ENCODE results near the gene IGDCC3.

IGDCC3 gene

GRCh38 chr15:65335278-65336055 is 42.3 kb downstream of the IGDCC3 start:
- Mint-ChIP-seq H3K4me3 (no peak overlapping the region), H3K4me1 (peaks cover 8% of the 10 kb centered on the region), H3K27me3 (peaks cover 12% of the 10 kb centered on the region), H3K27ac (no peak overlapping the region), H3K9me3 (no peaks in the 10 kb centered on the region)
- ATAC-seq (no peak), DNase-seq (no peak)

- Mint-ChIP-seq H3K4me1 (peaks cover 3% of the 10 kb centered on the region), H3K27me3 (peaks cover 4% of the 10 kb centered on the region), H3K4me3 (no peak overlapping the region), H3K9me3 (no peaks in the 10 kb centered on the region), H3K27ac (no peak overlapping the region)
- no peak for DNase-seq
- no peak for ATAC-seq
These were observed 43.1 kb downstream of the IGDCC3 start for GRCh38 chr15:65334586-65335231.

GRCh38 chr15:65333856-65334255 is 43.9 kb downstream of the IGDCC3 start:
- Mint-ChIP-seq H3K27me3 (no peaks in the 10 kb centered on the region), H3K4me3 (no peak overlapping the region), H3K9me3 (no peaks in the 10 kb centered on the region), H3K4me1 (no peaks in the 10 kb centered on the region), H3K27ac (no peak overlapping the region)
- ATAC-seq = no peak
- no peak for DNase-seq

GRCh38 chr15:65333148-65333820 is 44.5 kb downstream of the IGDCC3 start:
- H3K4me1 Mint-ChIP-seq = no peaks in the 10 kb centered on the region
- no peak overlapping the region for H3K27ac Mint-ChIP-seq
- DNase-seq = no peak
- H3K9me3 Mint-ChIP-seq = no peaks in the 10 kb centered on the region
- peak; percentile 44 for ATAC-seq
- no peaks in the 10 kb centered on the region for H3K27me3 Mint-ChIP-seq
- no peak overlapping the region for H3K4me3 Mint-ChIP-seq

- Mint-ChIP-seq H3K27me3 (peaks cover 5% of the 10 kb centered on the region), H3K4me1 (no peaks in the 10 kb centered on the region), H3K4me3 (no peak overlapping the region), H3K9me3 (no peaks in the 10 kb centered on the region), H3K27ac (no peak overlapping the region)
- ATAC-seq (no peak), DNase-seq (no peak)
These were observed 45.2 kb downstream of the IGDCC3 start for GRCh38 chr15:65332391-65333147.

- Mint-ChIP-seq H3K27ac (no peak overlapping the region), H3K9me3 (no peaks in the 10 kb centered on the region), H3K4me1 (no peaks in the 10 kb centered on the region), H3K27me3 (peaks cover 8% of the 10 kb centered on the region), H3K4me3 (no peak overlapping the region)
- DNase-seq = no peak
- no peak for ATAC-seq
These were observed 46.0 kb downstream of the IGDCC3 start for GRCh38 chr15:65331811-65332210.

GRCh38 chr15:65330934-65331645 is 46.7 kb downstream of the IGDCC3 start:
- no peaks in the 10 kb centered on the region for H3K9me3 Mint-ChIP-seq
- ATAC-seq (no peak), DNase-seq (no peak)
- peaks cover 13% of the 10 kb centered on the region for H3K27me3 Mint-ChIP-seq
- no peaks in the 10 kb centered on the region for H3K4me1 Mint-ChIP-seq
- no peak overlapping the region for H3K4me3 Mint-ChIP-seq
- no peak overlapping the region for H3K27ac Mint-ChIP-seq

GRCh38 chr15:65329984-65330735 is 47.6 kb downstream of the IGDCC3 start:
- H3K9me3 Mint-ChIP-seq = no peaks in the 10 kb centered on the region
- no peak for ATAC-seq
- H3K27ac Mint-ChIP-seq = no peak overlapping the region
- peaks cover 22% of the 10 kb centered on the region for H3K27me3 Mint-ChIP-seq
- no peak overlapping the region for H3K4me3 Mint-ChIP-seq
- no peaks in the 10 kb centered on the region for H3K4me1 Mint-ChIP-seq
- DNase-seq = no peak

GRCh38 chr15:65329288-65329983 is 48.4 kb downstream of the IGDCC3 start:
- no peak for ATAC-seq
- DNase-seq = no peak
- no peak overlapping the region for H3K4me3 Mint-ChIP-seq
- H3K27me3 Mint-ChIP-seq = peaks cover 24% of the 10 kb centered on the region
- H3K4me1 Mint-ChIP-seq = no peaks in the 10 kb centered on the region
- no peaks in the 10 kb centered on the region for H3K9me3 Mint-ChIP-seq
- no peak overlapping the region for H3K27ac Mint-ChIP-seq

GRCh38 chr15:65328506-65329287 is 49.1 kb downstream of the IGDCC3 start:
- DNase-seq (no peak), ATAC-seq (peak; percentile 18)
- Mint-ChIP-seq H3K4me1 (no peaks in the 10 kb centered on the region), H3K27me3 (peaks cover 24% of the 10 kb centered on the region), H3K4me3 (no peak overlapping the region), H3K27ac (no peak overlapping the region), H3K9me3 (no peaks in the 10 kb centered on the region)

GRCh38 chr15:65327651-65328393 is 50.0 kb downstream of the IGDCC3 start:
- Mint-ChIP-seq H3K4me3 (no peak overlapping the region), H3K27me3 (peaks cover 27% of the 10 kb centered on the region), H3K27ac (peak overlapping the region in 1 of 2 donors; percentile 12), H3K9me3 (no peaks in the 10 kb centered on the region), H3K4me1 (no peaks in the 10 kb centered on the region)
- ATAC-seq = no peak
- DNase-seq = no peak

- Mint-ChIP-seq H3K27me3 (peaks cover 37% of the 10 kb centered on the region), H3K4me3 (no peak overlapping the region), H3K27ac (no peak overlapping the region), H3K9me3 (no peaks in the 10 kb centered on the region), H3K4me1 (no peaks in the 10 kb centered on the region)
- ATAC-seq = no peak
- no peak for DNase-seq
These were observed 51.0 kb downstream of the IGDCC3 start for GRCh38 chr15:65326818-65327217.

GRCh38 chr15:65326117-65326526 is 51.7 kb downstream of the IGDCC3 start:
- Mint-ChIP-seq H3K9me3 (no peaks in the 10 kb centered on the region), H3K27me3 (peaks cover 39% of the 10 kb centered on the region), H3K4me1 (no peaks in the 10 kb centered on the region), H3K27ac (no peak overlapping the region), H3K4me3 (no peak overlapping the region)
- no peak for DNase-seq
- no peak for ATAC-seq
